Measurements from ENCODE around the gene MAML3.

Gene MAML3

GRCh38 chr4:139684351-139684750 lies 469.6 kb downstream of the MAML3 start:
- DNase-seq (ENCODE audit: low spot score) = no peak

GRCh38 chr4:139682741-139683151 lies 471.2 kb downstream of the MAML3 start:
- DNase-seq (ENCODE audit: low spot score) = no peak

DNA sequence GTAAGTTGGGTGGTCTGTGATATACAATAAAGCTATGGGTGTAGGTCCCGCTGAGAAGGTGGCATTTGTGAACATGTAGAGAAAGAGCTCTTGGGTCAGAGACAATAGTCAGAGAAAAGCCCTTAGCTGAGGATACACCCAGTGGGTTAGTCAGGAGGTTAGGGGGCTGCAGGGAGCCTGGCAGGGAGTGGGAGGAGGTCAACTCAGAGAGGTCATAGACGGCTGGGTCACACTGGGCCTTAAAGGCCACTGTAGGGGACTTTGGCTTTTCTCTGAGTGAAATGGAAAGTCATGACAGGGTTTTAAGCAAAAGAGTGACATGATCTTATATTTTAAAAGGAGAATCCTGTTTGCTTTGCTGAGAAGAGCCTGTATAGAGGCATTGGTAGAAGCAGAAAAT lies 471.7 kb downstream of the MAML3 start:
- DNase-seq (ENCODE audit: low spot score) = no peak

DNA sequence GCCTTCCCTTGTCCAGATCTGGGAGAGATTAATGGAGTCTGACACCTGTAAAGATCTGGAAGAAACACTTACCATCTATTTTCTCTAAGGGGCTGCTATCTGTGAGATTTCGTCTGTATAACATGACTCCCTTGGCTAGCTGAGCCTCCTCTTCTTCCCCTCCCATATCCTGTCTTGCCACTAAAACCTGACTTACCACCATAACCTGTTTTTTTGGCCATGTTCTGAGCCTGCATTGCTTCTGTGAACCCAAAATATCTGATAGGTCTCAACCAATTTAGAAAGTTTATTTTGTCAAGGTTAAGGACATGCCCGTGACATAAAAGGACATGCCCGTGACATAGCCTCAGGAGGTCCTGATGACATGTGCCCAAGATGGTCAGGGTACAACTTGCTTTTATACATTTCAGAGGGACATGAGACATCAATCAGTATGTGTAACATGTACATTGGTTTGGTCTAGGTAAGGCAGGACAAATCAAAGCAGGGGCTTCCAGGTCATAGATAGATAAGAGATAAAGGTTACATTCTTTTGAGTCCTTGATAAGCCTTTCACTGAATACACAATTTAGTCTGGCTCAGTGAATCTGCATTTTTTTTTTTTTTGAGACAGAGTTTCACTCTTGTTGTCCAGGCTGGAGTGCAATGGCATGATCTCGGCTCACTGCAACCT lies 476.9 kb downstream of the MAML3 start:
- no peak for DNase-seq (ENCODE audit: low spot score)

DNA sequence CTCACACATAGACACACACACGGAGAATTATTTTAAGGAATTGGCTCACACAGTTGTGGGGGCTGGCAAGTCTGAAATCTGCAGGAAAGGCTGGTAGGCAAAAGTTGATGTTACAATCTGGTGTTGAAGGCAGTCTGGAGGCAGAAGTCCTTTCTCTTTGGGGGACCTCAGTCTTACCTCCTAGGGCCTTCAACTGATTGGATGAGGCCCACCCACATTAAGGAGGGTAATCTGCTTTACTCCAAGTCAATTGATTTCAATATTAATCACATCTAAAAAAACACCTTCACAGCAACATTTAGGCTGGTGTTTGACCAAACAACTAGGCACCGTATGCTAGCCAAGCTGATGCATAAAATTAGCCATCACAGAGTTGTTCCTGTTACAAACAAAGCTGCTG lies 477.6 kb downstream of the MAML3 start:
- no peak for DNase-seq (ENCODE audit: low spot score)

- DNase-seq (ENCODE audit: low spot score) = no peak
Measured at GRCh38 chr4:139675651-139676050, 478.3 kb downstream of the MAML3 start.

GRCh38 chr4:139674875-139675550 lies 479.0 kb downstream of the MAML3 start:
- DNase-seq (ENCODE audit: low spot score) = no peak

GRCh38 chr4:139672732-139673131 lies 481.3 kb downstream of the MAML3 start:
- no peak for DNase-seq (ENCODE audit: low spot score)

GRCh38 chr4:139672215-139672614 lies 481.8 kb downstream of the MAML3 start:
- no peak for DNase-seq (ENCODE audit: low spot score)

GRCh38 chr4:139670775-139671174 lies 483.2 kb downstream of the MAML3 start:
- DNase-seq (ENCODE audit: low spot score) = no peak

DNA sequence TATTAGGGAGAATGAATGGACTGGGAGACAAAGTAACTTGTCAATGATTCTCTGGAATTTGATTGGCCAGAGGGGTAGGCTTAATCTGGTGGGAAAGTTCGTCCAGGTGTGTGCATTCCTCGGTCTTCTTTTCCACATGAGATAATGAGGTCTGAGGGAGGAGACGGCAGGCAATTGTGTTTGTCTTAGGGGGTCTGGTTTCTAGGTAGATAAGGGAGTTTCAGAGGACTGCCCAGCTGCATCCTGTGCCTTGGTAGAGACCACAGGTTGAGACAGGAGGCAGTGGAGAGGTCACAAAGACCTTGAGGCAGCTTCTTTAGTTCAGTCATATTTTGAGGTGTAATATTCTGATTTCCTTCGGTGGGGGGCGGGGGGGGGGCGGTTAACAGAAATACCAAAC lies 484.1 kb downstream of the MAML3 start:
- no peak for DNase-seq (ENCODE audit: low spot score)

GRCh38 chr4:139669335-139669734 lies 484.6 kb downstream of the MAML3 start:
- DNase-seq (ENCODE audit: low spot score) = no peak

DNA sequence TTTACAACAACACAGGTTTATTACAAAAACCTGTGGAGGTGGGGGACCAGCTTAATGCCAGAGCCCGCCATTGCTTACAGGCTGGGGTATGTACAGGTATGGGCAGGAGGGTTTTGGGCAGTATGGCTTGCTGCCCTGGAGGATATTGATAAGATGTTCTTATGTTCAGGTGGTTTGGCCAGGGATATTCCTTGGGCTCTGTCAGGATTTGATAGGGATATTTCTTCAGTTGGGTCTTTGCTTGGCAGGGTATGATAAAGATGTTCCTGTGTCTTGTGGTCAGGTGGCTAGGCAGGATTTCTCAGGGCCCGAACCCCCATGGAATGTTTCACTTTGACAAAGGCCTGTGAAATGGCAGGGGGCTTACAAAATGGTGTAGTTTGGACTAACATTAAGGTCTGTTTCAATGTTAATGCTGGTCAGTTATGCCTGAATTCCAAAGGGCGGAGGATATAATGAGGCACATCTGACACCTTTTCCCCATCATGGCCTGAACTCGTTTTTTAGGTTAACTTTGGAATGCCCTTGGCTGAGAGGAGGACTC lies 485.3 kb downstream of the MAML3 start:
- DNase-seq (ENCODE audit: low spot score) = no peak

GRCh38 chr4:139668036-139668435 lies 485.9 kb downstream of the MAML3 start:
- DNase-seq (ENCODE audit: low spot score) = no peak
